GM10248 (cell line): ENCODE measurements around the gene TNFRSF25.

ENCODE experiments used
- CTCF ChIA-PET: fragments of 300-600 bp; sonication (Branson Sonifier 250); formaldehyde crosslinking; extraction: SDS; loops from one replicate; lab custom pipeline; 2021; ENCODE audit warnings: antibody characterized with exemption; lab: Yijun Ruan, JAX
- POLR2A ChIA-PET: fragments of 350-650 bp; sonication (Branson Sonifier 250); formaldehyde crosslinking; extraction: SDS; loops from one replicate; lab custom pipeline; 2020; ENCODE audit warnings: antibody characterized with exemption; lab: Yijun Ruan, JAX
- DNase-seq: peaks from one replicate; pipeline ENCODE4 v3.0.0; 2012; ENCODE audit errors: extremely low spot score
- CTCF ChIP-seq: IDR thresholded peaks from 2 replicates; pipeline ENCODE4 v1.5.1; 2012; ENCODE audit warnings: mild to moderate bottlenecking, low read depth; ENCODE audit errors: extremely low read depth, missing control alignments, control extremely low read depth

TNFRSF25 gene

GRCh38 chr1:6426972-6427350 lies 39.0 kb downstream of the TNFRSF25 start:
- no peak for TF ChIP-seq CTCF
- POLR2A ChIA-PET: no interaction called here
- no peak for DNase-seq
- CTCF ChIA-PET: interaction anchor here (1.2 to 1.7 kb wide), 3 partner anchors 11 to 220 kb away, joined by 3 to 14 read pairs (median 4); no protein-coding TSS in a partner anchor

GRCh38 chr1:6426277-6426971 lies 39.5 kb downstream of the TNFRSF25 start:
- no peak for TF ChIP-seq CTCF
- CTCF ChIA-PET: interaction anchor here (0.9 to 1.7 kb wide), 4 partner anchors 12 to 220 kb away, joined by 3 to 14 read pairs (median 4); no protein-coding TSS in a partner anchor
- DNase-seq: no peak
- POLR2A ChIA-PET: no interaction called here

- POLR2A ChIA-PET: no interaction called here
- TF ChIP-seq CTCF: no peak
- CTCF ChIA-PET: interaction anchor here (0.9 to 1.7 kb wide), 5 partner anchors 11 to 221 kb away, joined by 3 to 14 read pairs (median 4); no protein-coding TSS in a partner anchor
- no peak for DNase-seq
Observed at GRCh38 chr1:6425658-6426057, 40.3 kb downstream of the TNFRSF25 start.

- ChIA-PET POLR2A (no interaction called here), CTCF (interaction anchor here (1.0 kb wide), 2 partner anchors 13 to 178 kb away, joined by 4 to 6 read pairs; no protein-coding TSS in a partner anchor)
- peak; percentile 67 for DNase-seq
- no peak for TF ChIP-seq CTCF
Observed at GRCh38 chr1:6424619-6425593, 41.1 kb downstream of the TNFRSF25 start, which contains the start of gene ESPN. Gene ESPN (plus strand): TSS chr1:6424776. CDS start chr1:6424956, 180 bp downstream.

- POLR2A ChIA-PET: no interaction called here
- TF ChIP-seq CTCF: no peak
- no peak for DNase-seq
- CTCF ChIA-PET: interaction anchor here (1.3 to 6.0 kb wide), 8 partner anchors 10 to 191 kb away, joined by 3 to 94 read pairs (median 6); no protein-coding TSS in a partner anchor
Observed at GRCh38 chr1:6424000-6424565, 41.9 kb downstream of the TNFRSF25 start.

GRCh38 chr1:6423321-6423999 lies 42.5 kb downstream of the TNFRSF25 start:
- peak; percentile 83 for DNase-seq
- peak; percentile 89 for TF ChIP-seq CTCF
- CTCF ChIA-PET: interaction anchor here (0.6 to 6.0 kb wide), 25 partner anchors 9 to 784 kb away, joined by 3 to 94 read pairs (median 4); no protein-coding TSS in a partner anchor
- POLR2A ChIA-PET: no interaction called here
